ENCODE measurements around the gene PIGQ. TPM values are rescaled to one million over a fixed set of nuclear protein-coding genes. Genes with fewer than 3 reads are reported as not detected.
A peak's percentile ranks its signal among the peaks of the same experiment; 100 is the strongest.

The PIGQ gene
- total and polyA plus RNA-seq, 2 of the 13 experiments (the other 11 are each of a cell fraction or from before 2014, with no cell fraction given) = 7.7 to 19.7 TPM

GRCh38 chr16:558298-559020 is 11.3 kb upstream of the PIGQ start (continued):
- TF ChIP-seq ZNF691 (CRISPR knock-in tag; IDR thresholded peaks at IDR 0.05; ENCODE audit: borderline replicate concordance, low read depth) = peak; percentile 98
- peak; percentile 83 for TF ChIP-seq ARID5B (CRISPR knock-in tag; IDR thresholded peaks at IDR 0.05)
- TF ChIP-seq KDM5B (CRISPR knock-in tag; IDR thresholded peaks at IDR 0.05; ENCODE audit: borderline replicate concordance) = peak; percentile 15; the same call in 1 of the 2 replicates
- peak; percentile 75; the same call in 1 of the 2 replicates for TF ChIP-seq MEIS1 (CRISPR knock-in tag; IDR thresholded peaks at IDR 0.05; ENCODE audit: borderline replicate concordance)
- TF ChIP-seq RAD21 (CRISPR knock-in tag; IDR thresholded peaks at IDR 0.05) = peak; percentile 24; the same call in 1 of the 2 replicates
- peak; percentile 72; the same call in 1 of the 2 replicates for TF ChIP-seq ZNF580 (CRISPR knock-in tag; IDR thresholded peaks at IDR 0.05; ENCODE audit: borderline replicate concordance, low read depth)
- TF ChIP-seq ZNF501 (CRISPR knock-in tag; IDR thresholded peaks at IDR 0.05) = peak; percentile 79; the same call in 1 of the 2 replicates
- TF ChIP-seq HES4 (CRISPR knock-in tag; IDR thresholded peaks at IDR 0.05; ENCODE audit: borderline replicate concordance) = peak; percentile 64; the same call in 1 of the 2 replicates
- no peak for TF ChIP-seq ZC3H13 (CRISPR knock-in tag; IDR thresholded peaks at IDR 0.05)
- no peak for TF ChIP-seq ZNF512B (CRISPR knock-in tag; IDR thresholded peaks at IDR 0.05; ENCODE audit: borderline replicate concordance)
- TF ChIP-seq MEIS2 (CRISPR knock-in tag; IDR thresholded peaks at IDR 0.05) = 0 out of 2 replicates have a peak, but pooled peaks have one; percentile 53
- TF ChIP-seq BCLAF1 (IDR thresholded peaks at IDR 0.05) = no peak
- no peak for TF ChIP-seq NPAS2 (CRISPR knock-in tag; IDR thresholded peaks at IDR 0.05; ENCODE audit: borderline replicate concordance)
- no peak for TF ChIP-seq NCOA5 (CRISPR knock-in tag; IDR thresholded peaks at IDR 0.05)
- TF ChIP-seq ZNF253 (CRISPR knock-in tag; IDR thresholded peaks at IDR 0.05; ENCODE audit: borderline replicate concordance) = no peak
- no peak for TF ChIP-seq CBFB (CRISPR knock-in tag; IDR thresholded peaks at IDR 0.05)

Data from HepG2 (cell line).